ENCODE data around the gene PRPH2.

DNA sequence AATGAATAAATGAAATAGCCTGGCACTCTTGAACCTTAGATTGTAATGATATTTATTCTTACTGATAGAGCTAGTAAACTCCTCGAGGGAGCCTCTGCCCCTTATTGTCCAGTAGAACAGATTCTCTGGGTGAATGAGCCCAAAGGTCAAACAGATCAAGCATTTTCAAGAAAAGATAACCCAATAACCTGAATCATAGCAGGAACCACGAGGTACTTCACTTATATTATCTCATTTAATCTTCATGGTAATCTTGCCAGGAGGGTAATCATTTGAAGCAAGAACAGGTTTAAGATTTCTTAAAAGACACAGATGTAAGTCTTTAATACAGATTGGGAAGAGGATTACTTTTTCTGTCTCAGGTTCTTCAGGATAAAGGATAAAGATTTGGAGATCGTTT lies 40.6 kb upstream of the PRPH2 start:
- TF ChIP-seq, protein P1, sequence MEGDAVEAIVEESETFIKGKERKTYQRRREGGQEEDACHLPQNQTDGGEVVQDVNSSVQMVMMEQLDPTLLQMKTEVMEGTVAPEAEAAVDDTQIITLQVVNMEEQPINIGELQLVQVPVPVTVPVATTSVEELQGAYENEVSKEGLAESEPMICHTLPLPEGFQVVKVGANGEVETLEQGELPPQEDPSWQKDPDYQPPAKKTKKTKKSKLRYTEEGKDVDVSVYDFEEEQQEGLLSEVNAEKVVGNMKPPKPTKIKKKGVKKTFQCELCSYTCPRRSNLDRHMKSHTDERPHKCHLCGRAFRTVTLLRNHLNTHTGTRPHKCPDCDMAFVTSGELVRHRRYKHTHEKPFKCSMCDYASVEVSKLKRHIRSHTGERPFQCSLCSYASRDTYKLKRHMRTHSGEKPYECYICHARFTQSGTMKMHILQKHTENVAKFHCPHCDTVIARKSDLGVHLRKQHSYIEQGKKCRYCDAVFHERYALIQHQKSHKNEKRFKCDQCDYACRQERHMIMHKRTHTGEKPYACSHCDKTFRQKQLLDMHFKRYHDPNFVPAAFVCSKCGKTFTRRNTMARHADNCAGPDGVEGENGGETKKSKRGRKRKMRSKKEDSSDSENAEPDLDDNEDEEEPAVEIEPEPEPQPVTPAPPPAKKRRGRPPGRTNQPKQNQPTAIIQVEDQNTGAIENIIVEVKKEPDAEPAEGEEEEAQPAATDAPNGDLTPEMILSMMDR (IDR thresholded peaks at IDR 0.05): no peak
- TF ChIP-seq POLR2A (IDR thresholded peaks at IDR 0.05): no peak
- no peak for TF ChIP-seq POLR2AphosphoS5 (IDR thresholded peaks at IDR 0.05)
